ENCODE data around the gene PARP6. TPM values are rescaled to one million over a fixed set of nuclear protein-coding genes. Genes with fewer than 3 reads are reported as not detected.

PARP6 gene
- total RNA-seq, 1 experiment from 2014 or later, result 41.9 TPM

GRCh38 chr15:72269739-72270138 lies 2.6 kb downstream of the PARP6 start:
- Mint-ChIP-seq H3K4me3 (no peak overlapping the region), H3K9me3 (no peaks in the 10 kb centered on the region), H3K36me3 (peaks cover 20% of the 10 kb centered on the region), H3K4me1 (peaks cover 17% of the 10 kb centered on the region), H3K27me3 (ENCODE audit: low read depth) (peaks cover 9% of the 10 kb centered on the region), H3K27ac (no peak overlapping the region)
- no peak for DNase-seq (ENCODE audit: low spot score)
- TF ChIP-seq MXD4 (CRISPR knock-in tag; IDR thresholded peaks at IDR 0.05; ENCODE audit: borderline replicate concordance) (no peak), CREB1 (CRISPR knock-in tag; IDR thresholded peaks at IDR 0.05) (no peak), ATF1 (CRISPR knock-in tag; IDR thresholded peaks at IDR 0.05) (no peak), TP53 (CRISPR knock-in tag; IDR thresholded peaks at IDR 0.05) (no peak), RORB (CRISPR knock-in tag; IDR thresholded peaks at IDR 0.05) (no peak), ZNF232 (CRISPR knock-in tag; IDR thresholded peaks at IDR 0.05) (no peak), FOXJ3 (CRISPR knock-in tag; IDR thresholded peaks at IDR 0.05; ENCODE audit: borderline replicate concordance) (no peak), FOXP1 (CRISPR knock-in tag; IDR thresholded peaks at IDR 0.05; ENCODE audit: borderline replicate concordance) (no peak), TCF7 (CRISPR knock-in tag; IDR thresholded peaks at IDR 0.05; ENCODE audit: low read depth) (no peak), FOXP4 (CRISPR knock-in tag; IDR thresholded peaks at IDR 0.05) (no peak), NR1H2 (CRISPR knock-in tag; IDR thresholded peaks at IDR 0.05) (no peak), ELF4 (CRISPR knock-in tag; IDR thresholded peaks at IDR 0.05; ENCODE audit: low read depth) (no peak), NFYB (CRISPR knock-in tag; conservative IDR thresholded peaks at IDR 0.05; ENCODE audit: low read depth) (no peak), ZNF317 (CRISPR knock-in tag; IDR thresholded peaks at IDR 0.05; ENCODE audit: borderline replicate concordance, low read depth) (no peak), E2F1 (CRISPR knock-in tag; IDR thresholded peaks at IDR 0.05) (no peak), ZNF219 (CRISPR knock-in tag; IDR thresholded peaks at IDR 0.05; ENCODE audit: borderline replicate concordance) (no peak)
- TF ChIP-seq, protein P1, sequence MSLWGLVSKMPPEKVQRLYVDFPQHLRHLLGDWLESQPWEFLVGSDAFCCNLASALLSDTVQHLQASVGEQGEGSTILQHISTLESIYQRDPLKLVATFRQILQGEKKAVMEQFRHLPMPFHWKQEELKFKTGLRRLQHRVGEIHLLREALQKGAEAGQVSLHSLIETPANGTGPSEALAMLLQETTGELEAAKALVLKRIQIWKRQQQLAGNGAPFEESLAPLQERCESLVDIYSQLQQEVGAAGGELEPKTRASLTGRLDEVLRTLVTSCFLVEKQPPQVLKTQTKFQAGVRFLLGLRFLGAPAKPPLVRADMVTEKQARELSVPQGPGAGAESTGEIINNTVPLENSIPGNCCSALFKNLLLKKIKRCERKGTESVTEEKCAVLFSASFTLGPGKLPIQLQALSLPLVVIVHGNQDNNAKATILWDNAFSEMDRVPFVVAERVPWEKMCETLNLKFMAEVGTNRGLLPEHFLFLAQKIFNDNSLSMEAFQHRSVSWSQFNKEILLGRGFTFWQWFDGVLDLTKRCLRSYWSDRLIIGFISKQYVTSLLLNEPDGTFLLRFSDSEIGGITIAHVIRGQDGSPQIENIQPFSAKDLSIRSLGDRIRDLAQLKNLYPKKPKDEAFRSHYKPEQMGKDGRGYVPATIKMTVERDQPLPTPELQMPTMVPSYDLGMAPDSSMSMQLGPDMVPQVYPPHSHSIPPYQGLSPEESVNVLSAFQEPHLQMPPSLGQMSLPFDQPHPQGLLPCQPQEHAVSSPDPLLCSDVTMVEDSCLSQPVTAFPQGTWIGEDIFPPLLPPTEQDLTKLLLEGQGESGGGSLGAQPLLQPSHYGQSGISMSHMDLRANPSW (CRISPR knock-in tag; conservative IDR thresholded peaks at IDR 0.05; ENCODE audit: low read depth), result no peak
- TF ChIP-seq, protein P2, sequence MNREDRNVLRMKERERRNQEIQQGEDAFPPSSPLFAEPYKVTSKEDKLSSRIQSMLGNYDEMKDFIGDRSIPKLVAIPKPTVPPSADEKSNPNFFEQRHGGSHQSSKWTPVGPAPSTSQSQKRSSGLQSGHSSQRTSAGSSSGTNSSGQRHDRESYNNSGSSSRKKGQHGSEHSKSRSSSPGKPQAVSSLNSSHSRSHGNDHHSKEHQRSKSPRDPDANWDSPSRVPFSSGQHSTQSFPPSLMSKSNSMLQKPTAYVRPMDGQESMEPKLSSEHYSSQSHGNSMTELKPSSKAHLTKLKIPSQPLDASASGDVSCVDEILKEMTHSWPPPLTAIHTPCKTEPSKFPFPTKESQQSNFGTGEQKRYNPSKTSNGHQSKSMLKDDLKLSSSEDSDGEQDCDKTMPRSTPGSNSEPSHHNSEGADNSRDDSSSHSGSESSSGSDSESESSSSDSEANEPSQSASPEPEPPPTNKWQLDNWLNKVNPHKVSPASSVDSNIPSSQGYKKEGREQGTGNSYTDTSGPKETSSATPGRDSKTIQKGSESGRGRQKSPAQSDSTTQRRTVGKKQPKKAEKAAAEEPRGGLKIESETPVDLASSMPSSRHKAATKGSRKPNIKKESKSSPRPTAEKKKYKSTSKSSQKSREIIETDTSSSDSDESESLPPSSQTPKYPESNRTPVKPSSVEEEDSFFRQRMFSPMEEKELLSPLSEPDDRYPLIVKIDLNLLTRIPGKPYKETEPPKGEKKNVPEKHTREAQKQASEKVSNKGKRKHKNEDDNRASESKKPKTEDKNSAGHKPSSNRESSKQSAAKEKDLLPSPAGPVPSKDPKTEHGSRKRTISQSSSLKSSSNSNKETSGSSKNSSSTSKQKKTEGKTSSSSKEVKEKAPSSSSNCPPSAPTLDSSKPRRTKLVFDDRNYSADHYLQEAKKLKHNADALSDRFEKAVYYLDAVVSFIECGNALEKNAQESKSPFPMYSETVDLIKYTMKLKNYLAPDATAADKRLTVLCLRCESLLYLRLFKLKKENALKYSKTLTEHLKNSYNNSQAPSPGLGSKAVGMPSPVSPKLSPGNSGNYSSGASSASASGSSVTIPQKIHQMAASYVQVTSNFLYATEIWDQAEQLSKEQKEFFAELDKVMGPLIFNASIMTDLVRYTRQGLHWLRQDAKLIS (CRISPR knock-in tag; IDR thresholded peaks at IDR 0.05; ENCODE audit: borderline replicate concordance), result no peak
- TF ChIP-seq, protein P3, sequence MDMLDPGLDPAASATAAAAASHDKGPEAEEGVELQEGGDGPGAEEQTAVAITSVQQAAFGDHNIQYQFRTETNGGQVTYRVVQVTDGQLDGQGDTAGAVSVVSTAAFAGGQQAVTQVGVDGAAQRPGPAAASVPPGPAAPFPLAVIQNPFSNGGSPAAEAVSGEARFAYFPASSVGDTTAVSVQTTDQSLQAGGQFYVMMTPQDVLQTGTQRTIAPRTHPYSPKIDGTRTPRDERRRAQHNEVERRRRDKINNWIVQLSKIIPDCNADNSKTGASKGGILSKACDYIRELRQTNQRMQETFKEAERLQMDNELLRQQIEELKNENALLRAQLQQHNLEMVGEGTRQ (CRISPR knock-in tag; IDR thresholded peaks at IDR 0.05), result no peak
- TF ChIP-seq, protein P4, sequence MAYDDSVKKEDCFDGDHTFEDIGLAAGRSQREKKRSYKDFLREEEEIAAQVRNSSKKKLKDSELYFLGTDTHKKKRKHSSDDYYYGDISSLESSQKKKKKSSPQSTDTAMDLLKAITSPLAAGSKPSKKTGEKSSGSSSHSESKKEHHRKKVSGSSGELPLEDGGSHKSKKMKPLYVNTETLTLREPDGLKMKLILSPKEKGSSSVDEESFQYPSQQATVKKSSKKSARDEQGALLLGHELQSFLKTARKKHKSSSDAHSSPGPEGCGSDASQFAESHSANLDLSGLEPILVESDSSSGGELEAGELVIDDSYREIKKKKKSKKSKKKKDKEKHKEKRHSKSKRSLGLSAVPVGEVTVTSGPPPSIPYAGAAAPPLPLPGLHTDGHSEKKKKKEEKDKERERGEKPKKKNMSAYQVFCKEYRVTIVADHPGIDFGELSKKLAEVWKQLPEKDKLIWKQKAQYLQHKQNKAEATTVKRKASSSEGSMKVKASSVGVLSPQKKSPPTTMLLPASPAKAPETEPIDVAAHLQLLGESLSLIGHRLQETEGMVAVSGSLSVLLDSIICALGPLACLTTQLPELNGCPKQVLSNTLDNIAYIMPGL (CRISPR knock-in tag; IDR thresholded peaks at IDR 0.05), result no peak
- CTCF ChIA-PET, result no interaction called here
- ATAC-seq, result no peak
- POLR2A ChIA-PET, result no interaction called here
